IPS-20b (cell line): Measurements from ENCODE around the gene XBP1.
"Not testable (repeated sequence)": the region's sequence is repeated elsewhere in the genome, so short reads cannot be mapped to it uniquely, and the experiment has no call there.

Experiments
- H3K27ac ChIP-seq: one replicate; pipeline ENCODE4 v1.5.1; 2013; ENCODE audit warnings: low read length
- H3K27me3 ChIP-seq: 2 replicates; pipeline ENCODE4 v1.6.1; 2013; ENCODE audit warnings: mild to moderate bottlenecking, low read length, inconsistent platforms; ENCODE audit not compliant: insufficient read depth
- H3K36me3 ChIP-seq: 2 replicates; pipeline ENCODE4 v1.6.1; 2013; ENCODE audit warnings: low read depth, mild to moderate bottlenecking, inconsistent platforms, low read length, moderate library complexity; ENCODE audit not compliant: insufficient read depth
- H3K4me1 ChIP-seq: 2 replicates; pipeline ENCODE4 v1.6.1; 2013; ENCODE audit warnings: mild to moderate bottlenecking, control low read depth, inconsistent platforms, low read length, moderate library complexity; ENCODE audit not compliant: insufficient read depth
- H3K4me3 ChIP-seq: 2 replicates; pipeline ENCODE4 v1.5.1; 2013; ENCODE audit warnings: mild to moderate bottlenecking, low read length, inconsistent platforms
- H3K9ac ChIP-seq: 2 replicates; pipeline ENCODE4 v1.6.1; 2013; ENCODE audit warnings: low read depth, mild to moderate bottlenecking, inconsistent platforms, low read length, moderate library complexity
- H3K9me3 ChIP-seq: 2 replicates; pipeline ENCODE4 v1.6.1; 2013; ENCODE audit warnings: mild to moderate bottlenecking, low read depth, low read length, inconsistent platforms; ENCODE audit not compliant: insufficient read depth

XBP1 gene

DNA sequence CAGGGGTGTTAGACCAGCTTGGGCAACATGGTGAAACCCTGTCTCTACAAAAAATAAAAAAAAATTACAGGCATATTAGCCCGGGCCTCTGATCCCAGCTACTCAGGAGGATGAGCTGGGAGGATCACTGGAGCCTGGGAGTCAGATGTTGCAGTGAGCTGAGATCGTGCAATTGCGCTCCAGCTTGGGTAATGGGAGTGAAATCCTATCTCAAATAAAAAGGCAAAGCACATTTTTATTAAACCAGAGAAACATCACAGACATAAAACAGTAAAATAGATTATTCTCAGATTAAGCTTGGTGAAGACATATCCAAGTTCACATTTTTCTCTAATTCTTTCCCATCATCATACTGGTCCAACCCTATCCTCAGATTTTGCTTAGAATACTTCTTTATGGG, 30.1 kb upstream of the XBP1 start:
- no peaks in the 10 kb centered on the region for H3K4me1 ChIP-seq
- H3K9ac ChIP-seq = no peak overlapping the region
- no peaks in the 10 kb centered on the region for H3K9me3 ChIP-seq
- H3K36me3 ChIP-seq = no peaks in the 10 kb centered on the region
- H3K4me3 ChIP-seq = no peak overlapping the region
- H3K27me3 ChIP-seq = no peaks in the 10 kb centered on the region
- H3K27ac ChIP-seq = no peak overlapping the region

DNA sequence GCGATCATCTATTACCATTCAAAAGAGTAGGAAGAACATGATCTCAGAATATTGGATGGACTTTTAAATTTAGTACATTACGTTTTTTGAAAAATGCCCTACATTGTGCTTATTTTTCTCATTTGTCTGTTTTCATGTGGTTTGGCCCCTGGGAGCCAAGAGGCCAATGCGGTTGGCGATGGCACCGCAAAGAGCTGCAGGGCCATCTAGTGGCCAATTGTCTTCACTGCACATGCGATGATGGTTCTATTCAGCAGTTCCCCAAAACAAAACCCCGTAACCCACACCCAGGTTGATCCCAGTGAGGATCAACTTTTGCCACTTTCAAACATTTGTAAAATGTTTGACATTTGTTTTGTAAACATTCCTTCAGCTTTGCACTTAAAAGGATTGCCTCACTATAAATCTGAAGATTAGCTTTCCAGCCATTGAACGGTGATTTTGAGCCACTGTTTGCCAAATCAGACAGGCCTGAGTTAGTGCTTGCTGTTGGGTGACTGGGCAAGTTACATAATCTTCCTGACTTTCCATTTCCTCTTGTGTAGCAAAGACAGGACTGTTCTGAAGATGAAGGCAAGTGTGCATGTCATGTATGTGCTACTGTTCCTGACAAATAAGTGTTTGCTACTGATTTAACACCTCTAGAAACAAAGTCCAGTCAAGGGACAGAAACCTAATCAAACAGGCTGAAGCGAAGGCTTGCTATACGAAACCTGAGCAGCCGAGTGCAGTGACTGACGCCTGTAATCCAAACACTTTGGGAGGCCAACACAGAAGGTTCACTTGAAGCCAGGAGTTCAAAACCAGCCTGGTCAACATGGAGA, 29.2 kb upstream of the XBP1 start:
- no peaks in the 10 kb centered on the region for H3K36me3 ChIP-seq
- no peaks in the 10 kb centered on the region for H3K27me3 ChIP-seq
- H3K9ac ChIP-seq = no peak overlapping the region
- H3K4me3 ChIP-seq = no peak overlapping the region
- H3K9me3 ChIP-seq = no peaks in the 10 kb centered on the region
- H3K27ac ChIP-seq = no peak overlapping the region
- no peaks in the 10 kb centered on the region for H3K4me1 ChIP-seq

DNA sequence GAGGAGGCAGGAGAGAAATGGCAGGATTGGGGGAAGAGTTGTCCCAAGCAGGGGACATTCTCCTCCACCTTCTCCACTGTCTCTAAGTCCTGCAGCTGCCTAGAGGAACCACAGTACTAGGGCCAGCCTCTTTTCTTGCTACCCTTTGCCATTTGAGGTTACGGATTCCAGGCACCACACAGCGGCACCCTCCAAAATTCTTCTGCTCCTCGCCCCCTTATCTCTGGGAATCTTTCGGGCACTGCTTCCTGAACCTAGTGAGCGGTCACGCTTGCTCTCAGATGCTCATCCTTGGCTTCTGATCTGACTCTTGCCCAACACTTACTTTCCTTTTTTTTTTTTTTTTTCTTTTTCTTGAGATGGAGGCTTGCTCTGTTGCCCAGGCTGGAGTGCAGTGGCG, 26.6 kb upstream of the XBP1 start:
- Histone ChIP-seq H3K27me3 (no peaks in the 10 kb centered on the region), H3K9ac (no peak overlapping the region), H3K36me3 (no peaks in the 10 kb centered on the region), H3K27ac (no peak overlapping the region), H3K4me1 (no peaks in the 10 kb centered on the region), H3K9me3 (no peaks in the 10 kb centered on the region), H3K4me3 (no peak overlapping the region)

DNA sequence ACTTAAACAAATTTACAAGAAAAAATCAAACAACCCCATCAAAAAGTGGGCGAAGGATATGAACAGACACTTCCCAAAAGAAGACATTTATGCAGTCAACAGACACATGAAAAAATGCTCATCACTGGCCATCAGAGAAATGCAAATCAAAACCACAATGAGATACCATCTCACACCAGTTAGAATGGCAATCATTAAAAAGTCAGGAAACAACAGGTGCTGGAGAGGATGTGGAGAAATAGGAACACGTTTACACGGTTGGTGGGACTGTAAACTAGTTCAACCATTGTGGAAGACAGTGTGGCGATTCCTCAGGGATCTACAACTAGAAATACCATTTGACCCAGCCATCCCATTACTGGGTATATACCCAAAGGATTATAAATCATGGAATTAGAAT, 26.1 kb upstream of the XBP1 start:
- H3K9me3 ChIP-seq, H3K9ac ChIP-seq, H3K27me3 ChIP-seq, H3K27ac ChIP-seq, H3K4me1 ChIP-seq, H3K36me3 ChIP-seq, H3K4me3 ChIP-seq: not testable (repeated sequence)

DNA sequence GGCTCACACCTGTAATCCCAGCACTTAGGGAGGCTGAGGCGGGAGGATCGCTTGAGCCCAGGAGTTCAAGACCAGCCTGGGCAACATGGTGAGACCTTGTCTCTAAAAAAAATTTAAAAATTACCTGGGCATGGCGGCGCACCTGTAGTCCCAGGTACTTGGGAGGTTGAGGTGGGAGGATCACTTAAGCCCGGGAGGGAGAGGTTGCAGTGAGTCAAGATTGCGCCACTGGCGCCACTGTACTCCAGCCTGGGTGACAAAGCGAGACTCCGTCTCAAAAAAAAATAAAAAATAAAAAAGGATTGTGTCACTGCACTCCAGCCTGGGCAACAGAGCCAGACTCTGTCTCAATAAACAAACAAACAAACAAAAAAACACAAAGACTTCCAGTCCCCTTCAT, 24.1 kb upstream of the XBP1 start:
- H3K9ac ChIP-seq, H3K27ac ChIP-seq: not testable (repeated sequence)

DNA sequence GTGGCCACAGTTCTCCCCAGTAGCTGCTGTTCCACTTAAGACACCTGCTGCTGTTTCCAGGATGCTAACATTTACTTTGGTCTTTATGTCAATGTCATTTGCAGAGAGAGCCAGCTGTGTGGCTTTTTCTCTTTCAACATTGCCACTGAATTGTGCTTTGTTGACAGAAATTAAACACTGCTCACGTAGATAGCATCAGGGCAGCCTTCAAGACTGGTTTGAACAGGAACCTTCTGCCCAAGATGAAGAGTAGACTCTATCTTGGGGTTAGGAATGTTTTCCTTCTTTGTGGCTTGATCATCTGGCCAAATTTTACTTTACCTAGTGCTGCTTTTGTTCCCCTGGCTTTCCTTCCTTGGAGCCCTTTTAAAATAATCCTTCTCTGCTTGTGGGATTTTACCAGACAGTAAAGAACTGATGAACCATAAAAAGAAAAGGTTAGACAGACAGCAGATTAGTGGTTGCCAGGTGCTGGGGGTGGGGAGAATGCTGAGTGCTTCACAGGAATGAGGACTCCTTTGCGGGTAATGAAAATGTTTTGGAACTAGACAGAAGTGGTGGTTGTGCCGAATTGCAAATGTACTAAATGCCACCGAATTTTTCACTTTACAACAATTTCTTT, 22.7 kb upstream of the XBP1 start:
- Histone ChIP-seq H3K27ac (no peak overlapping the region), H3K4me1 (0 out of 2 replicates have a peak, but pooled peaks cover 3% of the 10 kb centered on the region), H3K36me3 (no peaks in the 10 kb centered on the region), H3K9ac (no peak overlapping the region), H3K9me3 (no peaks in the 10 kb centered on the region), H3K27me3 (no peaks in the 10 kb centered on the region), H3K4me3 (no peak overlapping the region)

More for the DNA sequence above, 24.1 kb upstream of the XBP1 start:
- not testable (repeated sequence) for H3K9me3 ChIP-seq, H3K27me3 ChIP-seq, H3K4me3 ChIP-seq, H3K36me3 ChIP-seq, H3K4me1 ChIP-seq

DNA sequence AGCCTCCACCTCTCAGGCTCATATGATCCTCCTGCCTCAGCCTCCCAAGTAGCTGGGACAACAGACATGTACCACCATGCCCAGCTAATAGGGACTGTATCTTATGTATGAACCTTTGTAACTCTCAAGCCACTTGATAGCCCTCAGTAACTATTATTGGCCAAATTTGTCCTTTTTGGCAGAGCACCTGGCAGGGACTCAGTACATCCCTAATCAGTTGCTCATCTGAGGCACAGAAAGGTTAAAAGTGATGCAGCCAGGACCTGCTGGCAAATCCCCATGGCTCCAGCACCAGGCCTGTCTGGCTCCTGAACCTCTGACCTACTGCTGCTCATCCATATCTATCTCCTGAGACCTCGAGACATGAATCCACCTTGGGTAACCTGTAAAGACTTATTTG, 21.1 kb upstream of the XBP1 start:
- Histone ChIP-seq H3K27me3 (no peaks in the 10 kb centered on the region), H3K9ac (no peak overlapping the region), H3K27ac (no peak overlapping the region), H3K36me3 (no peaks in the 10 kb centered on the region), H3K4me1 (0 out of 2 replicates have a peak, but pooled peaks cover 3% of the 10 kb centered on the region), H3K9me3 (no peaks in the 10 kb centered on the region), H3K4me3 (no peak overlapping the region)

DNA sequence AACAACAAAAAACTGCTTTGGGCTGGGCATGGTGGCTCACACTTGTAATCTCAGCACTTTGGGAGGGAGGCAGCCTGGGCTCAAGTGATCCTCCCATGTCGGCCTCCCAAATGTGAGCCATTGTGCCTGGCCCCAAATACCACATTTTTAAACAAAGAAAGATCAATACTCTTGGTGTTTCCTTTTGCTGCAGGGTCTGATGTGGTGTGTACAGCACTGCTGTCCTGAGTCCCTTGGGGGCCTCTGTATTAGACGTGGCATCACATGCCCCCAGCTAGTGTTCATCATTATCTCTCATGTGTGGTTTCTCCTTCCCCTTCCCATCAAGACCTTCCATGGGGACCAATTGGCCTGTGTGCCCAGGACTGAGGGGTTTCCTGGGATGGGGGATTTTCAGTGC, 20.5 kb upstream of the XBP1 start:
- Histone ChIP-seq H3K4me1 (0 out of 2 replicates have a peak, but pooled peaks cover 3% of the 10 kb centered on the region), H3K36me3 (no peaks in the 10 kb centered on the region), H3K9ac (no peak overlapping the region), H3K27me3 (no peaks in the 10 kb centered on the region), H3K27ac (no peak overlapping the region), H3K9me3 (no peaks in the 10 kb centered on the region), H3K4me3 (no peak overlapping the region)

DNA sequence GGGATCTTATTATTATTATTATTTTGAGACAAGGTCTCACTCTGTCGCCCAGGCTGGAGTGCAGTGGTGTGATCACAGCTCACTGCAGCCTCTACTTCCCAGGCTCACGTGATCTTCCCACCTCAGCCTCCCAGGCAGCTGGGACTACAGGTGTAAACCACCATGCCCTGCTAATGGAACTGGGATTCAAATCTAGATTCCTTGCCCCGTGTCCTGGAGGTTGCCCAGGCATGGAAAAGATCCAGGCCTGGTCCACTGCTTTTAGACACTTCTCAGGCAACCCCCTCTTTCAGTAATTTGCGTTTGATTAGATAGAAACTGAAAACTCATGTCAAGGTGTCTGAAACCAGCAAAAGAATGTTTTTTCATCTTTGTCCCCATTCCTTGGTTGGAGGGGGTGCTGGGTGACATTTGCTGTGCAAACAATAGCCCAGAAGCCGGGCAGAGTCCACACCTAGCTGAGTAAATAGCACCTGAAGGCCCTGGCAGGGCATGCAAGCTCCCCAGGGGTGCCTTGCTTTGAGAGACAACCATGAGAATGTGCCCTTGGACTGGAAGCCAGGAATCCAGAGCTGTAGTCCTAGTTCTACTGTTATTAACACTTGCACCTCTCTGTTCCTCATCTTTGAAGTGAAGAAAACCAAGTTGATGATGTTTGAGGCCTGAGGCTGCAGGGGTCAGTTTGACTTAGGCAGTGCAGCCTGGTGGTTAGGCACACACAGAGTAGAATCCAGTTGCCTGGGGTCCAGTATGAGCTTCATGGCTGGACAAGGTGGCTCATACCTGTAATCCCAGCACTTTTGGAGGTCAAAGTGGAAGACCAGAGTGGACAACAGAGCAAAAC, 19.1 kb upstream of the XBP1 start:
- no peaks in the 10 kb centered on the region for H3K27me3 ChIP-seq
- H3K4me1 ChIP-seq = 0 out of 2 replicates have a peak, but pooled peaks cover 3% of the 10 kb centered on the region
- no peaks in the 10 kb centered on the region for H3K36me3 ChIP-seq
- no peak overlapping the region for H3K4me3 ChIP-seq
- H3K9ac ChIP-seq = no peak overlapping the region
- no peaks in the 10 kb centered on the region for H3K9me3 ChIP-seq
- no peak overlapping the region for H3K27ac ChIP-seq

DNA sequence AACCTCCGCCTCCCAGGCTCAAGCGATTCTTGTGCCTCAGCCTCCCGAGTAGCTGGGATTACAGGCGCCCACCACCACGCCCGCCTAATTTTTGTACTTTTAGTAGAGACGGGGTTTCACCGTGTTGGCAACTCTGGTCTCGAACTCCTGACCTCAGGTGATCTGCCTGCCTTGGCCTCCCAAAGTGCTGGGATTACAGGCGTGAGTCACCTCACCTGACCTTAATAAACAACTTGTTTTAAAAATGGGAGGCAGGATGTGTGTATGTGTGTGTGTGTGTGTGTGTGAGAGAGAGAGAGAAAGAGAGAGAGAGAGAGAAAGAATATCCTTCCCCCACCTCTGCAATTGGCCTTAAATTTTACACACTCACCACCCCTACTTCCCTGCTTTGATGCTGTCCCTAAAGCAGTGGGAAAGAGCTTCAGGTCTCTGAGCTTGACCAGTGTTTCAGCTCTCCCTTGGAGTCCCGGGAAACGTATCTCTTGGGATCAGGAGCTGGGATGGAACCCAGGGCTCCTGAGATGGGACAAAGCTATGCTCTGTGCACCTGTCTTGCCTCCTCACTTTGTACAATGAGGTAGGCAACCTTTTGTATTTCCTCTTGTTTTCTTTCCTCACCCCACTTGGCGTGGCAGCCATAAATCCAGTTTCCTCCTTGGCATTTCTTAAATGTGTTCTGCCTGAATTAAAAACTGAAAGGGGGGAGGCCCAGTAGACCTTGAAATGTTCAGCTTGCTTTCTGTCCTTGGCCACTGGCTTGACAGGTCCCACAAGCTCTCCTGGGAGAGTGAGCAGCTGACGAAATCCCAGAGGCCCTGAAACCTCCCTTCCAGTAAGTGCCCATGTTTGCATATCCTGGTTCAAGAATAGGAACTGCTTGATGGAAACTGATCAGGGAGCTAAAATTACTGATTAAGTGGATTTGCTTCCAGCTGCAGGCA, 17.8 kb upstream of the XBP1 start:
- no peaks in the 10 kb centered on the region for H3K9me3 ChIP-seq
- no peak overlapping the region for H3K4me3 ChIP-seq
- 0 out of 2 replicates have a peak, but pooled peaks cover 3% of the 10 kb centered on the region for H3K4me1 ChIP-seq
- no peak overlapping the region for H3K9ac ChIP-seq
- H3K27me3 ChIP-seq = no peaks in the 10 kb centered on the region
- H3K27ac ChIP-seq = no peak overlapping the region
- H3K36me3 ChIP-seq = no peaks in the 10 kb centered on the region

DNA sequence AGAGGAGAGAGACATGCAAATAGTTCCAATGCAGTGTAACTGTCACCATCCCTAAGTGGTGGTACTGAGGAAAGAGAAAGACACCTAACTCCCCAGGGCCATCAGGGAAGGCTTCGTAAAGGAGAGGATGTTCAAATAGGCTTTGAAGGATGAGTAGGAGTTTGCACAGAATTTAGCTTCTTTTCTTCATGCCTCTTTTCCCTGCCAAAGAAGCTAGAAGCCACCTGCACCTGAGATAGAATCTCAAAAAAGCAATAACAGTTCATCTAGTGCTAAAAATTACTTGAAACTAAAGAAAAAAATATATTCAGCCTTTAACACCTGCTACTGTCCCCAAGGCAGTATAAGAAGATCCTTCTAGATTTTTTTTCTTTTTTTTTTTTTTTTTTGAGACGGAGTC, 16.7 kb upstream of the XBP1 start:
- H3K27me3 ChIP-seq = no peaks in the 10 kb centered on the region
- H3K36me3 ChIP-seq = no peaks in the 10 kb centered on the region
- no peaks in the 10 kb centered on the region for H3K9me3 ChIP-seq
- H3K27ac ChIP-seq = no peak overlapping the region
- no peak overlapping the region for H3K9ac ChIP-seq
- H3K4me3 ChIP-seq = no peak overlapping the region
- 0 out of 2 replicates have a peak, but pooled peaks cover 3% of the 10 kb centered on the region for H3K4me1 ChIP-seq
